ENCODE measurements around the gene PTPRC. TPM values are rescaled to one million over a fixed set of nuclear protein-coding genes. Genes with fewer than 3 reads are reported as not detected.

The PTPRC gene, protein sequence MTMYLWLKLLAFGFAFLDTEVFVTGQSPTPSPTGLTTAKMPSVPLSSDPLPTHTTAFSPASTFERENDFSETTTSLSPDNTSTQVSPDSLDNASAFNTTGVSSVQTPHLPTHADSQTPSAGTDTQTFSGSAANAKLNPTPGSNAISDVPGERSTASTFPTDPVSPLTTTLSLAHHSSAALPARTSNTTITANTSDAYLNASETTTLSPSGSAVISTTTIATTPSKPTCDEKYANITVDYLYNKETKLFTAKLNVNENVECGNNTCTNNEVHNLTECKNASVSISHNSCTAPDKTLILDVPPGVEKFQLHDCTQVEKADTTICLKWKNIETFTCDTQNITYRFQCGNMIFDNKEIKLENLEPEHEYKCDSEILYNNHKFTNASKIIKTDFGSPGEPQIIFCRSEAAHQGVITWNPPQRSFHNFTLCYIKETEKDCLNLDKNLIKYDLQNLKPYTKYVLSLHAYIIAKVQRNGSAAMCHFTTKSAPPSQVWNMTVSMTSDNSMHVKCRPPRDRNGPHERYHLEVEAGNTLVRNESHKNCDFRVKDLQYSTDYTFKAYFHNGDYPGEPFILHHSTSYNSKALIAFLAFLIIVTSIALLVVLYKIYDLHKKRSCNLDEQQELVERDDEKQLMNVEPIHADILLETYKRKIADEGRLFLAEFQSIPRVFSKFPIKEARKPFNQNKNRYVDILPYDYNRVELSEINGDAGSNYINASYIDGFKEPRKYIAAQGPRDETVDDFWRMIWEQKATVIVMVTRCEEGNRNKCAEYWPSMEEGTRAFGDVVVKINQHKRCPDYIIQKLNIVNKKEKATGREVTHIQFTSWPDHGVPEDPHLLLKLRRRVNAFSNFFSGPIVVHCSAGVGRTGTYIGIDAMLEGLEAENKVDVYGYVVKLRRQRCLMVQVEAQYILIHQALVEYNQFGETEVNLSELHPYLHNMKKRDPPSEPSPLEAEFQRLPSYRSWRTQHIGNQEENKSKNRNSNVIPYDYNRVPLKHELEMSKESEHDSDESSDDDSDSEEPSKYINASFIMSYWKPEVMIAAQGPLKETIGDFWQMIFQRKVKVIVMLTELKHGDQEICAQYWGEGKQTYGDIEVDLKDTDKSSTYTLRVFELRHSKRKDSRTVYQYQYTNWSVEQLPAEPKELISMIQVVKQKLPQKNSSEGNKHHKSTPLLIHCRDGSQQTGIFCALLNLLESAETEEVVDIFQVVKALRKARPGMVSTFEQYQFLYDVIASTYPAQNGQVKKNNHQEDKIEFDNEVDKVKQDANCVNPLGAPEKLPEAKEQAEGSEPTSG (N-terminal part only)
- total RNA-seq (2021) (not detected in 2 replicates), Bru-seq, nascent RNA (percentile 5 among the genes with signal in this experiment), BruChase-seq, experiment 1, labeled RNA remaining after a 2-hour chase (percentile 4 among the genes with signal in this experiment), BruChase-seq, experiment 2, labeled RNA remaining after a 6-hour chase (percentile 4 among the genes with signal in this experiment)
- long read RNA-seq = 0 reads

DNA sequence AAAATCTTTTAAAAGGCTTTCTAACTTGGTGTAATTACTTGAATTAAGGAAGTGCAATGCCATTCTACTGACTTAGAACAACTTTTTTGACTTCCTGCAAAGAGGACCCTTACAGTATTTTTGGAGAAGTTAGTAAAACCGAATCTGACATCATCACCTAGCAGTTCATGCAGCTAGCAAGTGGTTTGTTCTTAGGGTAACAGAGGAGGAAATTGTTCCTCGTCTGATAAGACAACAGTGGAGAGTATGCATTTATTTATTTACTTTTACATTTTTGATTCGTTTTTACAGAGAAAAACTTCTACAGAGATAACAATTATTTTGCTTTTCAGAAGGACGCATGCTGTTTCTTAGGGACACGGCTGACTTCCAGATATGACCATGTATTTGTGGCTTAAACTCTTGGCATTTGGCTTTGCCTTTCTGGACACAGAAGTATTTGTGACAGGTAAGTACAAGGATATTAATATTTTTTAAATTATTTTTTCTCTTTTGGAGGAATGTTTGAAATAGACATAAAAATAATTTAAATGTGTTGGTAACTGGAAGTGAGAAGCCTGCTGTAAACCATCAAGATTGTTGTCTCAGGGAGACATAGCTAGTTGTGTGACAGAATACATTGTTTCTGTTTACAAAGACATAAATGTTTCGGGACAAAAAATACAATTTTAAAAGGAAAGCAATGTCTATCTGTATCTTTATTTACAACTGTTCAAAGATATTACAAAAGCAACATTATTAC, at the start of gene PTPRC:
TSS of gene PTPRC (plus strand) at position 147 of the 742 bp plus-strand sequence. CDS start at position 376, 229 bp downstream.
- intact Hi-C loops (cut with micrococcal nuclease; ENCODE audit: unreplicated experiment) = no loop called here
- TF ChIP-seq EZH2 (IDR thresholded peaks at IDR 0.05; ENCODE audit: borderline replicate concordance, low read depth, low read length, poor library complexity, severe bottlenecking) (no peak), CTCF (conservative IDR thresholded peaks at IDR 0.05; ENCODE audit: low read depth, low read length) (no peak)
- Histone ChIP-seq H3K27ac (ENCODE audit: low read depth, low read length, poor library complexity, severe bottlenecking) (no peak within 1 kb of the TSS), H3K9me3 (ENCODE audit: low read depth, low read length, poor library complexity, severe bottlenecking) (no peaks in the 10 kb centered on the region), H3K4me1 (ENCODE audit: insufficient read depth, low read length, poor library complexity, severe bottlenecking) (peaks cover 5% of the 10 kb centered on the region), H3K36me3 (ENCODE audit: insufficient read depth, low read length, poor library complexity, severe bottlenecking) (no peaks in the 10 kb centered on the region), H3K27me3 (replicated peaks; ENCODE audit: insufficient read depth, low read depth, low read length, poor library complexity) (no peaks in the 10 kb centered on the region), H3K4me3 (ENCODE audit: low read depth, low read length, poor library complexity, severe bottlenecking) (no peak within 1 kb of the TSS)
- ChIA-PET CTCF (no interaction called here), POLR2A (ENCODE audit: low non-redundant PET) (no interaction called here)
- BruUV-seq (replicated peaks) = no TSS peak
- DNase-seq (ENCODE audit: low spot score) = no peak

DNA sequence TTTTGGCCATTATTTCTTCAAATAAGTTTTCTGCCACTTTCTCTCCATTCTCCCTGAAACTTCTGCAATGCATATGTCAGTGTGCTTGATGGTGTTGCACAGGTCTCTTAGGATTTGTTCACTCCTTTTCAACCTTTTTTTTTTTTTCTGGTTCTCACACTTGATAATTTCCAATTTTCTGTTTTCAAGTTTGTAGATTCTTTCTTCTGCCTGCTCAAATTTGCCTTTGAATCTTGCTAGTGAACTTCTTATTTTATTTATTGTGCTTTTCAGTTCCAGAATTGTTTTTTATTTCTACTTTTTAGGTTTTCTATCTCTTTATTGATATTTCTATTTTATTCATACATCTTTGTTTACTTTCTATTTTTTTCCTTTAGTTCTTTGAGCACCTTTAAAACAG, 48.4 kb upstream of the PTPRC start:
- Histone ChIP-seq H3K4me3 (ENCODE audit: low read depth, low read length, poor library complexity, severe bottlenecking) (no peak overlapping the region), H3K9me3 (ENCODE audit: low read depth, low read length, poor library complexity, severe bottlenecking) (peaks cover 5% of the 10 kb centered on the region), H3K36me3 (ENCODE audit: insufficient read depth, low read length, poor library complexity, severe bottlenecking) (no peaks in the 10 kb centered on the region), H3K27ac (ENCODE audit: low read depth, low read length, poor library complexity, severe bottlenecking) (no peak overlapping the region), H3K4me1 (ENCODE audit: insufficient read depth, low read length, poor library complexity, severe bottlenecking) (no peaks in the 10 kb centered on the region), H3K27me3 (replicated peaks; ENCODE audit: insufficient read depth, low read depth, low read length, poor library complexity) (no peaks in the 10 kb centered on the region)
- no TSS peak for BruUV-seq (replicated peaks)
- ChIA-PET POLR2A (ENCODE audit: low non-redundant PET) (no interaction called here), CTCF (no interaction called here)
- DNase-seq (ENCODE audit: low spot score) = no peak
- TF ChIP-seq EZH2 (IDR thresholded peaks at IDR 0.05; ENCODE audit: borderline replicate concordance, low read depth, low read length, poor library complexity, severe bottlenecking) (no peak), CTCF (conservative IDR thresholded peaks at IDR 0.05; ENCODE audit: low read depth, low read length) (no peak)
- intact Hi-C loops (cut with micrococcal nuclease; ENCODE audit: unreplicated experiment) = no loop called here

Measured in A673 (cell line).